Sigmoid colon (tissue), 7 donors: Measurements from ENCODE around the gene KIF15. TPM values are rescaled to one million over a fixed set of nuclear protein-coding genes. Genes with fewer than 3 reads are reported as not detected.

ENCODE experiments used
- DNase-seq: peaks from one replicate; pipeline ENCODE4 v3.0.0-alpha.2; 2019
- H3K27ac ChIP-seq, 4 donors: fragments of 200-600 bp; sonication (generic); one replicate each; pipeline ENCODE4 v1.5.1; 2016 to 2019; ENCODE audit warnings: mild to moderate bottlenecking in 1 of 4
- H3K27me3 ChIP-seq, 3 donors: fragments of 200-600 bp; sonication (generic); one replicate each; pipeline ENCODE4 v1.5.1; 2019; ENCODE audit warnings: mild to moderate bottlenecking in 1 of 3
- H3K36me3 ChIP-seq, 4 donors: fragments of 200-600 bp; sonication (generic); one replicate each; pipeline ENCODE4 v1.5.1; 2016 to 2019
- H3K4me1 ChIP-seq, 4 donors: fragments of 200-600 bp; sonication (generic); one replicate each; pipeline ENCODE4 v1.5.1; 2017 to 2019
- H3K4me3 ChIP-seq, 4 donors: fragments of 200-600 bp; sonication (generic); one replicate each; pipeline ENCODE4 v1.5.1; 2017 to 2019; ENCODE audit warnings: mild to moderate bottlenecking in 2 of 4, moderate library complexity in 1 of 4
- H3K9me3 ChIP-seq, 4 donors: fragments of 200-600 bp in 3 of 4; sonication (generic) in 3 of 4; one replicate each; pipeline versions ENCODE4 v1.5.1 to v1.6.1; 2013 to 2019
- EP300 ChIP-seq, 4 donors: sonication (generic); formaldehyde crosslinking; IDR thresholded peaks; one replicate each; pipeline ENCODE4 v1.6.1; 2017; ENCODE audit warnings: antibody characterized with exemption in 4 of 4
- POLR2A ChIP-seq, 2 donors: fragments of 450-650 bp; IDR thresholded peaks; one replicate each; pipeline ENCODE4 v1.6.1; 2016; ENCODE audit warnings: antibody characterized with exemption in 2 of 2, mild to moderate bottlenecking in 2 of 2, moderate library complexity in 2 of 2
- POLR2AphosphoS5 ChIP-seq, 4 donors: sonication (generic); formaldehyde crosslinking; IDR thresholded peaks; one replicate each; pipeline ENCODE4 v1.6.1; 2017; ENCODE audit warnings: antibody characterized with exemption in 4 of 4
- WGBS, 2 donors: extraction: QIAGEN DNeasy Blood & Tissue Kit; methylation state at CpG; one replicate each; pipeline ENCODE4 v1.1.7; 2013; 5-methylcytosine and 5-hydroxymethylcytosine counted together
- intact Hi-C: fragments of 100-400 bp; cut with DNase I; formaldehyde crosslinking; loops from one replicate; pipeline ENCODE4 v1.15.1; 2023
- polyA plus RNA-seq, 3 donors: library from polyadenylated mRNA; stranded (reverse); fragments of 200-250 nt; gene quantifications; one replicate each; pipeline ENCODE4 v1.2.3, GENCODE V29; 2013
- total RNA-seq, 4 donors: library from RNA; depleted of rRNA; stranded (reverse); fragments of >200 nt; gene quantifications; one replicate each; pipeline ENCODE4 v1.1.0, GENCODE V29; 2016
- TF ChIP-seq, protein P1 (sequence below), 4 experiments: fragments of 450-650 bp in 3 of 4; fragments of 200-600 bp in 1 of 4; IDR thresholded peaks; one replicate each; pipeline ENCODE4 v1.5.1; 2016 to 2019; ENCODE audit warnings: antibody characterized with exemption in 4 of 4, mild to moderate bottlenecking in 3 of 4, moderate library complexity in 2 of 4
- donor health status: healthy with polysubstance abuse.
- donor health status: Bipolar disorder and iron deficiency.
- donor health status: healthy.

KIF15 gene
- total and polyA plus RNA-seq, 7 donors = 0.60 to 8.8 (median 1.1) TPM

DNA sequence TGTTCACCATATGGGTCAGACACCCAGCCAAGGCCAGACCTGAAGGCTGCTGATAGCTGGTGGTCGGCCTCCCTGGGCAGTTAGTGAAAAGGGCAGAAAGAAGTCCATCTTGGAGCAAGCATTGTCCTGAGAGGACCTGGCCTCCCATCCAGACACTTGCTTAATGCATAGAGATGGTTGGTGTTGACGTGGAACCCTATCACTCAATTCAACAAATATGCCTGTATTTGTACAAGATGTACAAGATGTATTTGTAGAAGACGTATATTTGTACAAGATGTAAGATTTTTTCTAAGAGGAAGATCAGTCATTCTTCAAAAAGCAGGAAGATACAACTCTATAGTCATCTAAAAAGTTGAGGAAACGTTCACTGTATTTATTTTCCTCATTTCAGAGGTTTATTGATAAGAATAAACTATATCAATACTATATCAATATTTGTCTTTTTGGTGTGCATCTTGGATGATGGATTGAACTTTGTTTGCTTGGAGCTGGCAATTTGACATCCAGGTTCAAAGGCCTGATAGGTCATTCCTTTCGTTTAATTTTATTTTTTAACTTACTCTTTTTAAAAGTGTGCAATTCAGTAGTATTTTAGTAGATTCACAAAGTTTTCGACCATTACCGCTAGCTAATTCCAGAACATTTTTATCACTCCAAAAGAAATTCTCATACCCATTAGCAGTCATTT, 106.0 kb downstream of the KIF15 start:
- WGBS, 2 donors = 87 to 93% methylated on average over 7 of the region's 7 CpGs
- no peak for DNase-seq

DNA sequence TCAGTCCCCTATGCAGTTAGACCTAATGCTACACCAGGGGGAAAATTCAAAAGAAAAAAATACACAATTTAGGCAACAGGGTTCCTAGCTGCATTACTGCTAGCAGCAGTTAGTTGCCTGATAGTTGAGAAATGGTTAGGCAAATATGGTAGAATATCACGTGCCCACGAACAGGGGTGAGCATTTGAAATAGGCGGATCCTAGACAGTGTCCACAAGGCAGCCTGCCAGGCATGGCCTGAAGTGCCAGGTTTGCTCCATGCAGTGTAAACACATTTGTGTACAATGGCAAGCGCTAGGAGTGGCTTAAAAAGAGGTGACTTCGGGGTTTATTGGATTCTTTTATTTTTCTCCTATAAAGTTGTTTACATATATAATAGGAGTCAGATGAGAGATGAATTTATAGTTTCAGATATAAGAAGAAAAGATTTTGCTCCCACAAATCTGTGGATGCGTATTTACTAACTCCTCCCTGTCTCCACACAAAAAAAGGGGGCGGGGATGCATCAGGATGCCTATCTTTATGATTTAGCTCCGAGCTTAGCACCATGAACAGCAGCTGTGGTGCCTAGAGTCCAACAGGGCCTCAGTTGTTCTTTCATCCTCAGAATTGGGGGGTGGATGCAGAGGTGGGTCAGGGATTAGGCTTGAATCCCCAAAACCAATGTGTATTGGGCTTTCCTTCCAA, 108.9 kb downstream of the KIF15 start:
- TF ChIP-seq, protein P1, sequence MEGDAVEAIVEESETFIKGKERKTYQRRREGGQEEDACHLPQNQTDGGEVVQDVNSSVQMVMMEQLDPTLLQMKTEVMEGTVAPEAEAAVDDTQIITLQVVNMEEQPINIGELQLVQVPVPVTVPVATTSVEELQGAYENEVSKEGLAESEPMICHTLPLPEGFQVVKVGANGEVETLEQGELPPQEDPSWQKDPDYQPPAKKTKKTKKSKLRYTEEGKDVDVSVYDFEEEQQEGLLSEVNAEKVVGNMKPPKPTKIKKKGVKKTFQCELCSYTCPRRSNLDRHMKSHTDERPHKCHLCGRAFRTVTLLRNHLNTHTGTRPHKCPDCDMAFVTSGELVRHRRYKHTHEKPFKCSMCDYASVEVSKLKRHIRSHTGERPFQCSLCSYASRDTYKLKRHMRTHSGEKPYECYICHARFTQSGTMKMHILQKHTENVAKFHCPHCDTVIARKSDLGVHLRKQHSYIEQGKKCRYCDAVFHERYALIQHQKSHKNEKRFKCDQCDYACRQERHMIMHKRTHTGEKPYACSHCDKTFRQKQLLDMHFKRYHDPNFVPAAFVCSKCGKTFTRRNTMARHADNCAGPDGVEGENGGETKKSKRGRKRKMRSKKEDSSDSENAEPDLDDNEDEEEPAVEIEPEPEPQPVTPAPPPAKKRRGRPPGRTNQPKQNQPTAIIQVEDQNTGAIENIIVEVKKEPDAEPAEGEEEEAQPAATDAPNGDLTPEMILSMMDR (IDR thresholded peaks at IDR 0.05) = no peak
- TF ChIP-seq EP300 (IDR thresholded peaks at IDR 0.05) (no peak), POLR2A (IDR thresholded peaks at IDR 0.05) (no peak), POLR2AphosphoS5 (IDR thresholded peaks at IDR 0.05) (no peak)
- no peaks in the 10 kb centered on the region for H3K4me1 ChIP-seq
- no peak overlapping the region for H3K4me3 ChIP-seq
- H3K27me3 ChIP-seq = no peaks in the 10 kb centered on the region
- peaks cover 0 to 2% (median 0%) of the 10 kb centered on the region in 4 donors for H3K36me3 ChIP-seq
- H3K27ac ChIP-seq = no peak overlapping the region
- WGBS, 2 donors = 20 to 68% methylated on average over 8 of the region's 8 CpGs
- intact Hi-C loops = no loop called here
- no peak for DNase-seq
- no peaks in the 10 kb centered on the region for H3K9me3 ChIP-seq

More for the DNA sequence above, 106.0 kb downstream of the KIF15 start:
- Histone ChIP-seq H3K9me3 (no peaks in the 10 kb centered on the region), H3K36me3 (peaks cover 0 to 4% (median 0%) of the 10 kb centered on the region in 4 donors), H3K27me3 (no peaks in the 10 kb centered on the region), H3K27ac (no peak overlapping the region), H3K4me3 (no peak overlapping the region), H3K4me1 (peaks cover 0 to 5% (median 3%) of the 10 kb centered on the region in 4 donors)
- intact Hi-C loops = no loop called here
- TF ChIP-seq POLR2AphosphoS5 (IDR thresholded peaks at IDR 0.05) (no peak), POLR2A (IDR thresholded peaks at IDR 0.05) (no peak)
- TF ChIP-seq, protein P1 (IDR thresholded peaks at IDR 0.05) = no peak

- WGBS, 2 donors = 75 to 91% methylated on average over 5 of the region's 5 CpGs
- intact Hi-C loops = no loop called here
- Histone ChIP-seq H3K9me3 (no peaks in the 10 kb centered on the region), H3K27me3 (no peaks in the 10 kb centered on the region), H3K36me3 (no peaks in the 10 kb centered on the region), H3K4me1 (no peaks in the 10 kb centered on the region), H3K4me3 (no peak within 1 kb of the TSS), H3K27ac (no peak within 1 kb of the TSS)
- TF ChIP-seq EP300 (IDR thresholded peaks at IDR 0.05) (no peak), POLR2A (IDR thresholded peaks at IDR 0.05) (no peak), POLR2AphosphoS5 (IDR thresholded peaks at IDR 0.05) (no peak)
- TF ChIP-seq, protein P1 (IDR thresholded peaks at IDR 0.05) = no peak
- DNase-seq = no peak
These were observed 112.7 kb downstream of the KIF15 start, which contains the start of gene TGM4 for GRCh38 chr3:44874308-44874707. TSS of gene TGM4 (plus strand) at chr3:44874608. CDS start at chr3:44874679, 71 bp downstream.

DNA sequence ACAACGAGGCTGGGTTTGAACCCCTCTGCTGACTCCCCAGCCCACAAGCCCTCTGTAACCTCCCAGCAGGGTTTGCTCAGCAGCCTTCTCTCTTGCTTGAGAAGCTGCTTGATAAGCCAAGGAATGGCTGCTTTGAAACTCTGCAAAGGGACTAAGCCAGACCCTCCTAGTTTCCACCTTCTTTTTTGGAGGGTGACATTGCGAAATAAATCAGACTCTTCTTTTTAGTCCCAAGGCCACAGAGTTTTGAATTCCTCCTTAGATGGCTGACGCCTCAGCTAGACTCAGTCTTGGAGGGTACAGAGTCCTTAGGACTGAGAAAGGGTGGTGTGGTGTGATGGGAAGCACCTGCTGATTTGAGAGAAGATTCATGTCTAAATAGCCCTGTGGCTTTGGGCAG, 114.0 kb downstream of the KIF15 start:
- WGBS, 2 donors = 82% methylated on average over 3 of the region's 3 CpGs
- intact Hi-C loops = no loop called here
- H3K9me3 ChIP-seq = no peaks in the 10 kb centered on the region
- DNase-seq = no peak
- H3K4me1 ChIP-seq = no peaks in the 10 kb centered on the region
- no peaks in the 10 kb centered on the region for H3K36me3 ChIP-seq
- H3K4me3 ChIP-seq = no peak overlapping the region
- no peak overlapping the region for H3K27ac ChIP-seq
- TF ChIP-seq, protein P1 (IDR thresholded peaks at IDR 0.05) = no peak
- TF ChIP-seq POLR2A (IDR thresholded peaks at IDR 0.05) (no peak), POLR2AphosphoS5 (IDR thresholded peaks at IDR 0.05) (no peak), EP300 (IDR thresholded peaks at IDR 0.05) (no peak)
- H3K27me3 ChIP-seq = no peaks in the 10 kb centered on the region
